Mucosa of descending colon (tissue), 3 donors: ENCODE results near the gene NAA38. TPM values are rescaled to one million over a fixed set of nuclear protein-coding genes. Genes with fewer than 3 reads are reported as not detected.
A peak's percentile ranks its signal among the peaks of the same experiment; 100 is the strongest.

Source experiments
- ATAC-seq: fragments of 200-7000 bp; cut with Tn5 transposase; one replicate; pipeline ENCODE4 v1.9.1; 2020; ENCODE audit warnings: mild to moderate bottlenecking, moderate library complexity
- DNase-seq, 3 donors: peaks; one replicate each; pipeline ENCODE4 v3.0.0-alpha.2; 2020
- H3K36me3 ChIP-seq: fragments of 200-600 bp; one replicate; pipeline ENCODE4 v1.8.0; 2021; ENCODE audit warnings: low read depth, mild to moderate bottlenecking
- H3K4me1 ChIP-seq: fragments of 200-600 bp; one replicate; pipeline ENCODE4 v1.8.0; 2021; ENCODE audit warnings: low read depth, mild to moderate bottlenecking
- H3K4me3 ChIP-seq: fragments of 200-600 bp; one replicate; pipeline ENCODE4 v1.8.0; 2021; ENCODE audit warnings: mild to moderate bottlenecking
- H3K9me3 ChIP-seq: fragments of 200-600 bp; one replicate; pipeline ENCODE4 v1.8.0; 2021; ENCODE audit warnings: mild to moderate bottlenecking
- CTCF ChIP-seq: fragments of 200-600 bp; IDR thresholded peaks from one replicate; pipeline ENCODE4 v1.8.0; 2022; ENCODE audit warnings: antibody characterized with exemption, mild to moderate bottlenecking
- intact Hi-C, 2 donors: fragments of 100-400 bp; cut with DNase I in 1 of 2; cut with micrococcal nuclease in 1 of 2; formaldehyde crosslinking; loops; one replicate each; pipeline versions ENCODE4 v1.11.0 to v1.11.1; 2022; cut with DNase I, micrococcal nuclease
- total RNA-seq, 3 donors: library from RNA; stranded (reverse); fragmentation: NEBNext Ultra II Directional in 2 of 3; extraction: Animal tissue kit (Norgen Biotek cat#: 25700) in 2 of 3; gene quantifications; one replicate each; pipeline versions ENCODE4 v1.2.1 to v1.2.4, GENCODE V29; 2021 to 2023
- donor health status: DM: no; HTN: no; CAD: no; lungs with moderate emphysema.
- donor health status: DM: no; HTN: no; CAD: no.
- donor health status: DM: no; HTN: yes; CAD: no.

The NAA38 gene
- total RNA-seq, 3 donors from 2014 or later: 51.2 to 73.5 (median 58.2) TPM

- peak; percentile 92 to 94 (median 93) for DNase-seq
- ATAC-seq: peak; percentile 62
- no peak for TF ChIP-seq CTCF
- H3K36me3 ChIP-seq: no peaks in the 10 kb centered on the region
- intact Hi-C loops: no loop called here
- peak overlapping the region; percentile 51 for H3K4me3 ChIP-seq
- peaks cover 35% of the 10 kb centered on the region for H3K4me1 ChIP-seq
- no peaks in the 10 kb centered on the region for H3K9me3 ChIP-seq
Observed at GRCh38 chr17:7843536-7844291, 13.6 kb downstream of the NAA38 start.

- Histone ChIP-seq H3K9me3 (no peaks in the 10 kb centered on the region), H3K4me1 (peaks cover 39% of the 10 kb centered on the region), H3K36me3 (no peaks in the 10 kb centered on the region), H3K4me3 (peak overlapping the region; percentile 51)
- intact Hi-C loops: no loop called here
- no peak for ATAC-seq
- DNase-seq: peak in 1 of 3 donors; percentile 75
- no peak for TF ChIP-seq CTCF
Observed at GRCh38 chr17:7843257-7843535, 14.2 kb downstream of the NAA38 start.

GRCh38 chr17:7842380-7843256 is 14.7 kb downstream of the NAA38 start:
- intact Hi-C loops: no loop called here
- ATAC-seq (peak; percentile 24), DNase-seq (peak; percentile 73 to 91 (median 83))
- no peak for TF ChIP-seq CTCF
- Histone ChIP-seq H3K4me1 (peaks cover 42% of the 10 kb centered on the region), H3K4me3 (peak overlapping the region; percentile 51), H3K36me3 (no peaks in the 10 kb centered on the region), H3K9me3 (no peaks in the 10 kb centered on the region)

GRCh38 chr17:7841915-7842379 is 15.4 kb downstream of the NAA38 start:
- intact Hi-C loops: no loop called here
- H3K4me3 ChIP-seq: peak overlapping the region; percentile 51
- no peaks in the 10 kb centered on the region for H3K36me3 ChIP-seq
- peaks cover 49% of the 10 kb centered on the region for H3K4me1 ChIP-seq
- H3K9me3 ChIP-seq: no peaks in the 10 kb centered on the region
- peak; percentile 65 for ATAC-seq
- peak; percentile 93 to 95 (median 94) for DNase-seq
- no peak for TF ChIP-seq CTCF

GRCh38 chr17:7841396-7841914 is 15.9 kb downstream of the NAA38 start:
- peak; percentile 23 for ATAC-seq
- Histone ChIP-seq H3K4me1 (peaks cover 52% of the 10 kb centered on the region), H3K9me3 (no peaks in the 10 kb centered on the region), H3K4me3 (peak overlapping the region; percentile 51), H3K36me3 (no peaks in the 10 kb centered on the region)
- peak; percentile 80 to 92 (median 87) for DNase-seq
- intact Hi-C loops: no loop called here
- no peak for TF ChIP-seq CTCF
